Fibroblast of pulmonary artery (primary cell): ENCODE measurements around the gene QRICH2.

Experiments
- DNase-seq: peaks from one replicate; pipeline ENCODE4 v3.0.0-alpha.2; 2010; ENCODE audit warnings: low read depth
- H3K4me3 ChIP-seq: replicated peaks from 2 replicates; pipeline ENCODE4 v1.5.1; 2011; ENCODE audit warnings: low read depth, mild to moderate bottlenecking, control low read depth, low read length, moderate library complexity
- TF ChIP-seq, protein P1 (sequence below): IDR thresholded peaks from 2 replicates; pipeline ENCODE4 v1.5.1; 2011; ENCODE audit warnings: mild to moderate bottlenecking, control low read depth, low read length, inconsistent platforms; ENCODE audit errors: missing control alignments

Gene QRICH2

DNA sequence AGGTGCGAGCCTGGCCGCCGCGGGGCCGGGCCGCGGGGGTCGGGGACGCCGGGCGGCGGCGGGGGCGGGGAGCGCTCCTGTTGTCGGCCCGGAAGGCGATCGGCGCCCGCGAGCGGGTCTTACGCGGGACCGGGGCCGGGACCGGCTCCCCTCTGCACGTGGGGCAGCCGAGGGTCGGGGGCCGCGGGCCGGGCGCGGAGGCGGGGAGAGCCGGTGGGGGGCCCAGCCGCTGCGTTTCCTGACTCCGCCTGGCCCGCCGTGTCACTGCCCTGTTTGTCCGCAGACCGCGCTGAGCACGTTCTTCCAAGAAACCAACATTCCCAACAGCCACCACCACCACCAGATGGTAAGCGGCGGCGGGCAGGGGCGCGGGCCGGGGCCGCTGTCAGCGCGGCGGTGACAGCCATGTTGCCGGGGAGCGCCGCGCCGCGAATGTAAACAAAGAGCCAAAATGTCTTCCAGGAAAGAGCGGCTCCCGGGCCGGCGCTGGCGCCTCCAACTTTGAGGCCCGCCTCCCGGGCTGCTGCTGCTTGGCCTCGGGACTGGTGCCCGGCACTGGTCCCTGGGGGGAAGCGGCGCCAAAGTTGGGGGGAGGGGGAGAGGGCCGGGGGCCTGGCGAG is 42.3 kb downstream of the QRICH2 start:
- peak overlapping the region; percentile 72 for H3K4me3 ChIP-seq
- TF ChIP-seq, protein P1, sequence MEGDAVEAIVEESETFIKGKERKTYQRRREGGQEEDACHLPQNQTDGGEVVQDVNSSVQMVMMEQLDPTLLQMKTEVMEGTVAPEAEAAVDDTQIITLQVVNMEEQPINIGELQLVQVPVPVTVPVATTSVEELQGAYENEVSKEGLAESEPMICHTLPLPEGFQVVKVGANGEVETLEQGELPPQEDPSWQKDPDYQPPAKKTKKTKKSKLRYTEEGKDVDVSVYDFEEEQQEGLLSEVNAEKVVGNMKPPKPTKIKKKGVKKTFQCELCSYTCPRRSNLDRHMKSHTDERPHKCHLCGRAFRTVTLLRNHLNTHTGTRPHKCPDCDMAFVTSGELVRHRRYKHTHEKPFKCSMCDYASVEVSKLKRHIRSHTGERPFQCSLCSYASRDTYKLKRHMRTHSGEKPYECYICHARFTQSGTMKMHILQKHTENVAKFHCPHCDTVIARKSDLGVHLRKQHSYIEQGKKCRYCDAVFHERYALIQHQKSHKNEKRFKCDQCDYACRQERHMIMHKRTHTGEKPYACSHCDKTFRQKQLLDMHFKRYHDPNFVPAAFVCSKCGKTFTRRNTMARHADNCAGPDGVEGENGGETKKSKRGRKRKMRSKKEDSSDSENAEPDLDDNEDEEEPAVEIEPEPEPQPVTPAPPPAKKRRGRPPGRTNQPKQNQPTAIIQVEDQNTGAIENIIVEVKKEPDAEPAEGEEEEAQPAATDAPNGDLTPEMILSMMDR, result no peak
- DNase-seq, result peak; percentile 53

- peak within 1 kb of the TSS; percentile 72 for H3K4me3 ChIP-seq
- DNase-seq, result peak; percentile 100
- TF ChIP-seq, protein P1, result no peak
Observed at GRCh38 chr17:76264755-76265623, 43.1 kb downstream of the QRICH2 start, which contains the start of gene UBALD2. Gene UBALD2 (plus strand): TSS chr17:76265348. CDS start chr17:76265506, 158 bp downstream.

GRCh38 chr17:76264425-76264754 is 43.7 kb downstream of the QRICH2 start:
- H3K4me3 ChIP-seq, result peak overlapping the region; percentile 1
- TF ChIP-seq, protein P1, result no peak

DNA sequence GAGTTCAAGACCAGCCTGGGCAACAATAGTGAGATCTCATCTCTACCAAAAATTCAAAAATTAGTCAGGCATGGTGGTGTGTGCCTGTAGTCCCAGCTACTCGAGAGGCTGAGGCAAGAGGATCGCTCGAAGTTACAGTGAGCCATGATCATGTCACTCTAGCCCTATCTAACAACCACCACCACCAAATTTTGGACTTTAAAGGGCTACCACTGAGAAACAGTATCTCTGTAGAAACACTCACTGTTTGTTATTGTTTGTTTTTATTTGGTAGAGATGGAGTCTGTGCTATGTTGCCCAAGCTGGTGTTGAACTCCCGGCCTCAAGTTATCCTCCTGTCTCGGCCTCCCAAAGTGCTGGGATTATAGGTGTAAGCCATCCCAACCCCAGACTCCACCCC is 44.2 kb downstream of the QRICH2 start:
- no peak for DNase-seq
- no peak overlapping the region for H3K4me3 ChIP-seq
- TF ChIP-seq, protein P1, result no peak

More at GRCh38 chr17:76264425-76264754, 43.7 kb downstream of the QRICH2 start:
- no peak for DNase-seq

- H3K4me3 ChIP-seq, result no peak overlapping the region
- DNase-seq, result no peak
- TF ChIP-seq, protein P1, result no peak
Observed at GRCh38 chr17:76262732-76263344, 45.2 kb downstream of the QRICH2 start.

GRCh38 chr17:76261421-76262215 is 46.5 kb downstream of the QRICH2 start:
- peak; percentile 60 for DNase-seq
- H3K4me3 ChIP-seq, result no peak overlapping the region

More at GRCh38 chr17:76261421-76262215, 46.5 kb downstream of the QRICH2 start:
- TF ChIP-seq, protein P1, result no peak
